ENCODE measurements around the gene CLPTM1L. TPM values are rescaled to one million over a fixed set of nuclear protein-coding genes. Genes with fewer than 3 reads are reported as not detected.
"Not testable (repeated sequence)": the region's sequence is repeated elsewhere in the genome, so short reads cannot be mapped to it uniquely, and the experiment has no call there.

Gene CLPTM1L
- total RNA-seq, 1 experiment from 2014 or later: 127 TPM

DNA sequence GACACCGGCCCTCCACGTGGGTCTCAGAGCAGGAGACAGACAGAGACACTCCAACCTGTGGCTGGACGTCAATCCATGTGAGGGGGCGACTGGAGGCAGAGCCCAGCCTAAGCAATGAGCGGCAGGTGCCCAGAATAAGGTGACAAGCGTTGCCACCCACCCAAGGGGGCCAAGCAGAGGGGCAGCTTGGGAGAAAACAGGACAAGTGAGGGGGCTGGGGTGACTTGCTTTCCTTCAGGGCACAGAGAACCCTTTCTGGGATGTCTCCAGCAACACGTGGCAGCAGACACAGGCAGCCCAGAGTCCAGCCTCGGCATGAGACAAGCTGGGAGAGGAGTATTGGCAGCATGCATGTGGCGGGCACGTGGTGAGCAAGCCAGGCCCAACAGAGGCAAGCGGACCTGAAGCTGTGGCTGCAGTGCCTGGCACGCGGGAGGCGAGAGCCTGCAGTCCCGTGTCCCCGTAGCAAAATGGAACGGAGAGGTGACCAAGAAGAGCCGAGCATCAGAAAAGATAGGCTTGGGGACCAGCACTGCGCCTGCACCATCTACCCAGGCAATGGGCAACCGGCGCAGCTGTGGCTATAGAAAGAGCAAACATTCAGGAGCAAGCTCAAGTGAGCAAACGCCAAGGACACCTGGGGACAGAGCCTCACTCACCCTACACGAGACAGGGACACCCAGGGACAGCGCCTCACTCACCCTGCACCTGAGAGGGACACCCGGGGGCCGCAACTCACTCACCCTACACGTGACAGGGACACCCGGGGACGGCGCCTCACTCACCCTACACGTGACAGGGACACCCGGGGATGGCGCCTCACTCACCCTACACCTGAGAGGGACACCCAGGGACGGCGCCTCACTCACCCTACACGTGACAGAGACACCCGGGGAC, 56.2 kb downstream of the CLPTM1L start:
- CTCF ChIA-PET: interaction anchor here (0.8 kb wide), 1 partner anchor 100 kb away, joined by 5 read pairs; no protein-coding TSS in a partner anchor
- H3K4me1 Mint-ChIP-seq (ENCODE audit: low read depth, unreplicated experiment): no peaks in the 10 kb centered on the region
- peak overlapping the region; percentile 6 for H3K27ac Mint-ChIP-seq (ENCODE audit: unreplicated experiment)
- intact Hi-C loops (cut with micrococcal nuclease; ENCODE audit: unreplicated experiment): no loop called here
- H3K9me3 Mint-ChIP-seq (ENCODE audit: low read depth, unreplicated experiment): peaks cover 3% of the 10 kb centered on the region
- DNase-seq: no peak
- no peaks in the 10 kb centered on the region for H3K36me3 Mint-ChIP-seq (ENCODE audit: insufficient read depth, unreplicated experiment)
- TF ChIP-seq CTCF (IDR thresholded peaks at IDR 0.05; ENCODE audit: unreplicated experiment): no peak
- BruUV-seq (replicated peaks): no TSS peak
- H3K4me3 Mint-ChIP-seq (ENCODE audit: low read depth, unreplicated experiment): no peak overlapping the region
- peaks cover 27% of the 10 kb centered on the region for H3K27me3 Mint-ChIP-seq (ENCODE audit: unreplicated experiment)

GRCh38 chr5:1285883-1286291, 59.0 kb downstream of the CLPTM1L start:
- H3K27me3 Mint-ChIP-seq (ENCODE audit: unreplicated experiment): peaks cover 27% of the 10 kb centered on the region
- no peaks in the 10 kb centered on the region for H3K36me3 Mint-ChIP-seq (ENCODE audit: insufficient read depth, unreplicated experiment)
- no peak overlapping the region for H3K4me3 Mint-ChIP-seq (ENCODE audit: low read depth, unreplicated experiment)
- H3K4me1 Mint-ChIP-seq (ENCODE audit: low read depth, unreplicated experiment): no peaks in the 10 kb centered on the region
- BruUV-seq (replicated peaks): no TSS peak
- DNase-seq: no peak
- TF ChIP-seq CTCF (IDR thresholded peaks at IDR 0.05; ENCODE audit: unreplicated experiment): no peak
- H3K9me3 Mint-ChIP-seq (ENCODE audit: low read depth, unreplicated experiment): peaks cover 3% of the 10 kb centered on the region
- intact Hi-C loops (cut with micrococcal nuclease; ENCODE audit: unreplicated experiment): no loop called here
- no peak overlapping the region for H3K27ac Mint-ChIP-seq (ENCODE audit: unreplicated experiment)
- CTCF ChIA-PET: no interaction called here

DNA sequence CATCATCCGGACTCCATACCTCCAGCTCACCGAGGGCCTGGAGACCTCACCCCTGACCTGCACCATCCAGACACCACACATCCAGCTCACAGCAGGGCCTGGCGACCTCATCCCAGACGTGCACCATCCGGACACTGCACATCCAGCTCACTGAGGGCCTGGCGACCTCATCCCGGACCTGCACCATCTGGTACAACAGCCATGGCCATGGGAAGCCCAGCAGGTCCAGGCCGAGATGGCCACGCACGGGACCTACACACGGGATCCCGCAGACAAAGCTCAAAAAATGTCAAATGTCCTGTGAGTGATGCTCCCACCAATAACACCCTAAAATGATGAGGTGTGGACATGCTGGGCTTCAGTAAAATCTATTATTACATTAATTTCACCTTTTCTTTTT, 59.8 kb downstream of the CLPTM1L start:
- peaks cover 27% of the 10 kb centered on the region for H3K27me3 Mint-ChIP-seq (ENCODE audit: unreplicated experiment)
- peaks cover 3% of the 10 kb centered on the region for H3K9me3 Mint-ChIP-seq (ENCODE audit: low read depth, unreplicated experiment)
- no TSS peak for BruUV-seq (replicated peaks)
- no peak for DNase-seq
- no peak overlapping the region for H3K4me3 Mint-ChIP-seq (ENCODE audit: low read depth, unreplicated experiment)
- H3K4me1 Mint-ChIP-seq (ENCODE audit: low read depth, unreplicated experiment): no peaks in the 10 kb centered on the region
- no peaks in the 10 kb centered on the region for H3K36me3 Mint-ChIP-seq (ENCODE audit: insufficient read depth, unreplicated experiment)
- no peak overlapping the region for H3K27ac Mint-ChIP-seq (ENCODE audit: unreplicated experiment)
- CTCF ChIA-PET: interaction anchor here (0.7 kb wide), 1 partner anchor 323 kb away, joined by 9 read pairs; no protein-coding TSS in a partner anchor
- no peak for TF ChIP-seq CTCF (IDR thresholded peaks at IDR 0.05; ENCODE audit: unreplicated experiment)
- intact Hi-C loops (cut with micrococcal nuclease; ENCODE audit: unreplicated experiment): no loop called here

- CTCF ChIA-PET: interaction anchor here (0.7 kb wide), 1 partner anchor 323 kb away, joined by 9 read pairs; no protein-coding TSS in a partner anchor
- H3K9me3 Mint-ChIP-seq (ENCODE audit: low read depth, unreplicated experiment); H3K36me3 Mint-ChIP-seq (ENCODE audit: insufficient read depth, unreplicated experiment); DNase-seq; H3K27ac Mint-ChIP-seq (ENCODE audit: unreplicated experiment); intact Hi-C loops (cut with micrococcal nuclease; ENCODE audit: unreplicated experiment); H3K4me1 Mint-ChIP-seq (ENCODE audit: low read depth, unreplicated experiment); H3K4me3 Mint-ChIP-seq (ENCODE audit: low read depth, unreplicated experiment); BruUV-seq (replicated peaks): not testable (repeated sequence)
- peaks cover 27% of the 10 kb centered on the region for H3K27me3 Mint-ChIP-seq (ENCODE audit: unreplicated experiment)
Measured at GRCh38 chr5:1284336-1284970, 60.4 kb downstream of the CLPTM1L start.

- DNase-seq; BruUV-seq (replicated peaks); H3K9me3 Mint-ChIP-seq (ENCODE audit: low read depth, unreplicated experiment); H3K36me3 Mint-ChIP-seq (ENCODE audit: insufficient read depth, unreplicated experiment); H3K4me1 Mint-ChIP-seq (ENCODE audit: low read depth, unreplicated experiment); CTCF ChIA-PET; intact Hi-C loops (cut with micrococcal nuclease; ENCODE audit: unreplicated experiment); H3K4me3 Mint-ChIP-seq (ENCODE audit: low read depth, unreplicated experiment); H3K27ac Mint-ChIP-seq (ENCODE audit: unreplicated experiment): not testable (repeated sequence)
- peaks cover 26% of the 10 kb centered on the region for H3K27me3 Mint-ChIP-seq (ENCODE audit: unreplicated experiment)
Measured at GRCh38 chr5:1283729-1284041, 61.2 kb downstream of the CLPTM1L start.

DNA sequence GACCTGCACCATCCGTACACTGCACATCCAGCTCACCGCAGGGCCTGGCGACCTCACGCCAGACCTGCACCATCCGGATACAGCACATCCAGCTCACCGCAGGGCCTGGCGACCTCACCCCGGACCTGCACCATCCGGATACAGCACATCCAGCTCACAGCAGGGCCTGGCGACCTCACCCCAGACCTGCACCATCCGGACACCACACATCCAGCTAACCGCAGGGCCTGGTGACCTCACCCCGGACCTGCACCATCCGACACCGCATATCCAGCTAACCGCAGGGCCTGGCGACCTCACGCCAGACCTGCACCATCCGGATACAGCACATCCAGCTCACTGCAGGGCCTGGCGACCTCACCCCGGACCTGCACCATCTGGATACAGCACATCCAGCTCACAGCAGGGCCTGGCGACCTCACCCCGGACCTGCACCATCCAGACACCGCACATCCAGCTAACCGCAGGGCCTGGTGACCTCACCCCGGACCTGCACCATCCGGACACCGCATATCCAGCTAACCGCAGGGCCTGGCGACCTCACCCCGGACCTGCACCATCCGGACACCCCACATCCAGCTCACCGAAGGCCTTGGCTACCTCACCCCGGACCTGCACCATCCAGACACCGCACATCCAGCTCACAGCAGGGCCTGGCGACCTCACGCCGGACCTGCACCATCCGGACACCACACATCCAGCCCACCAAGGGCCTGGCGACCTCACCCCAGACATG, 61.7 kb downstream of the CLPTM1L start:
- DNase-seq; CTCF ChIA-PET; H3K4me1 Mint-ChIP-seq (ENCODE audit: low read depth, unreplicated experiment); H3K9me3 Mint-ChIP-seq (ENCODE audit: low read depth, unreplicated experiment); H3K27ac Mint-ChIP-seq (ENCODE audit: unreplicated experiment); BruUV-seq (replicated peaks); H3K4me3 Mint-ChIP-seq (ENCODE audit: low read depth, unreplicated experiment); H3K36me3 Mint-ChIP-seq (ENCODE audit: insufficient read depth, unreplicated experiment); intact Hi-C loops (cut with micrococcal nuclease; ENCODE audit: unreplicated experiment): not testable (repeated sequence)
- H3K27me3 Mint-ChIP-seq (ENCODE audit: unreplicated experiment): peaks cover 21% of the 10 kb centered on the region

Data from Calu3 (cell line).